Measurements from ENCODE around the gene GALNT2.

Gene GALNT2

GRCh38 chr1:230276401-230276800 lies 209.4 kb downstream of the GALNT2 start:
- TF ChIP-seq REST (IDR thresholded peaks at IDR 0.05; ENCODE audit: insufficient read depth in 1 of 2, low read depth in 2 of 2, low read length in 2 of 2) (no peak), POLR2AphosphoS5 (IDR thresholded peaks at IDR 0.05; ENCODE audit: low read depth, low read length) (no peak)

- no peak for TF ChIP-seq POLR2AphosphoS5 (IDR thresholded peaks at IDR 0.05; ENCODE audit: low read depth, low read length)
- no peak for TF ChIP-seq SIN3A (IDR thresholded peaks at IDR 0.05; ENCODE audit: borderline replicate concordance, insufficient read depth, low read length)
- no peak for TF ChIP-seq TAF1 (IDR thresholded peaks at IDR 0.05; ENCODE audit: borderline replicate concordance, insufficient read depth, low read length)
- TF ChIP-seq FOXP2 (optimal IDR thresholded peaks at IDR 0.05; ENCODE audit: borderline replicate concordance, extremely low read depth, extremely low read length, insufficient read depth), result no peak
- TF ChIP-seq REST (IDR thresholded peaks at IDR 0.05; ENCODE audit: insufficient read depth in 1 of 2, low read depth in 2 of 2, low read length in 2 of 2), result no peak
Observed at GRCh38 chr1:230277201-230278025, 210.4 kb downstream of the GALNT2 start.

DNA sequence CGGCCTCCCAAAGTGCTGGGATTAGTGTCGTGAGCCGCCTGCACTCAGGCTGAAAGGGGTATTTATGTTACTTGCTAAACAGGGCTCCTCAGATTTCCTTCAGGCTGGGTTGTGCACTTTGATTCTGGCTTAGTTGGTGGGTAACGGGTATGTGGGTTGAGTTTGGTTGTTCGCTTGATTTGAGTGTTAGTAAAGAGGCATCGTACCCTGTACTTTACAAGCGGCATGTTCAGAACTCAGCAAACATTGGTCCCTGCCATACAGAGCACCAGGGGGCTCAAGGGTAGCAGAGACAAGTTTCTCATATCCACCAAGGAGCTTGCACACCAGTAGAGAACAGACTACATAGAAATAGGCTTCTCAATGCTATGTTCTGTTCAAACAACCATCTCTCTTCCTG lies 211.3 kb downstream of the GALNT2 start:
- TF ChIP-seq REST (IDR thresholded peaks at IDR 0.05; ENCODE audit: insufficient read depth in 1 of 2, low read depth in 2 of 2, low read length in 2 of 2) (no peak), FOXP2 (optimal IDR thresholded peaks at IDR 0.05; ENCODE audit: borderline replicate concordance, extremely low read depth, extremely low read length, insufficient read depth) (no peak), TAF1 (IDR thresholded peaks at IDR 0.05; ENCODE audit: borderline replicate concordance, insufficient read depth, low read length) (no peak), SIN3A (IDR thresholded peaks at IDR 0.05; ENCODE audit: borderline replicate concordance, insufficient read depth, low read length) (no peak), POLR2AphosphoS5 (IDR thresholded peaks at IDR 0.05; ENCODE audit: low read depth, low read length) (no peak)

GRCh38 chr1:230278871-230279582 lies 212.0 kb downstream of the GALNT2 start:
- TF ChIP-seq FOXP2 (optimal IDR thresholded peaks at IDR 0.05; ENCODE audit: borderline replicate concordance, extremely low read depth, extremely low read length, insufficient read depth) (no peak), SIN3A (IDR thresholded peaks at IDR 0.05; ENCODE audit: borderline replicate concordance, insufficient read depth, low read length) (no peak), TAF1 (IDR thresholded peaks at IDR 0.05; ENCODE audit: borderline replicate concordance, insufficient read depth, low read length) (no peak), POLR2AphosphoS5 (IDR thresholded peaks at IDR 0.05; ENCODE audit: low read depth, low read length) (no peak), REST (IDR thresholded peaks at IDR 0.05; ENCODE audit: insufficient read depth in 1 of 2, low read depth in 2 of 2, low read length in 2 of 2) (no peak)
